Upper lobe of right lung (tissue), 1 donor: ENCODE measurements around the gene PRDM16. TPM values are rescaled to one million over a fixed set of nuclear protein-coding genes. Genes with fewer than 3 reads are reported as not detected.

ENCODE experiments used
- ATAC-seq: fragments of 200-7000 bp; cut with Tn5 transposase; one replicate; pipeline ENCODE4 v1.9.1; 2020; ENCODE audit warnings: mild to moderate bottlenecking, moderate library complexity
- DNase-seq: peaks from one replicate; pipeline ENCODE4 v3.0.0-alpha.2; 2020
- H3K27ac ChIP-seq: fragments of 200-600 bp; one replicate; pipeline ENCODE4 v1.8.0; 2022
- H3K27me3 ChIP-seq: fragments of 200-600 bp; one replicate; pipeline ENCODE4 v1.8.0; 2022; ENCODE audit warnings: mild to moderate bottlenecking
- H3K36me3 ChIP-seq: fragments of 200-600 bp; one replicate; pipeline ENCODE4 v1.8.0; 2022
- H3K4me1 ChIP-seq: fragments of 200-600 bp; one replicate; pipeline ENCODE4 v1.8.0; 2022
- H3K4me3 ChIP-seq: fragments of 200-600 bp; one replicate; pipeline ENCODE4 v1.8.0; 2022; ENCODE audit warnings: mild to moderate bottlenecking
- H3K9me3 ChIP-seq: fragments of 200-600 bp; one replicate; pipeline ENCODE4 v1.8.0; 2022
- CTCF ChIP-seq: fragments of 200-600 bp; IDR thresholded peaks from one replicate; pipeline ENCODE4 v1.8.0; 2022; ENCODE audit warnings: antibody characterized with exemption
- intact Hi-C: fragments of 100-400 bp; cut with DNase I; formaldehyde crosslinking; loops from one replicate; pipeline ENCODE4 v1.11.0; 2022
- total RNA-seq: library from RNA; stranded (reverse); fragmentation: NEBNext Ultra II Directional; extraction: Animal tissue kit (Norgen Biotek cat#: 25700); gene quantifications from one replicate; pipeline ENCODE4 v1.2.1, GENCODE V29; 2021
- donor health status: DM: no; HTN: yes; CAD: no; lungs with severe emphysema.

PRDM16 gene
- total RNA-seq, 1 donor from 2014 or later: 21.0 TPM

- no peaks in the 10 kb centered on the region for H3K9me3 ChIP-seq
- no peak overlapping the region for H3K4me3 ChIP-seq
- intact Hi-C loops: no loop called here
- H3K27ac ChIP-seq: peak overlapping the region; percentile 58
- H3K27me3 ChIP-seq: no peaks in the 10 kb centered on the region
- H3K36me3 ChIP-seq: no peaks in the 10 kb centered on the region
- H3K4me1 ChIP-seq: peaks cover 42% of the 10 kb centered on the region
- DNase-seq: peak; percentile 85
- TF ChIP-seq CTCF: no peak
- peak; percentile 73 for ATAC-seq
Measured at GRCh38 chr1:3174487-3175247, 105.7 kb downstream of the PRDM16 start.

GRCh38 chr1:3175486-3175885 lies 106.5 kb downstream of the PRDM16 start:
- DNase-seq (no peak), ATAC-seq (no peak)
- H3K36me3 ChIP-seq: no peaks in the 10 kb centered on the region
- H3K4me3 ChIP-seq: no peak overlapping the region
- H3K27ac ChIP-seq: peak overlapping the region; percentile 36
- H3K27me3 ChIP-seq: no peaks in the 10 kb centered on the region
- no peaks in the 10 kb centered on the region for H3K9me3 ChIP-seq
- intact Hi-C loops: no loop called here
- H3K4me1 ChIP-seq: peaks cover 33% of the 10 kb centered on the region
- TF ChIP-seq CTCF: no peak

- intact Hi-C loops: no loop called here
- H3K36me3 ChIP-seq: no peaks in the 10 kb centered on the region
- DNase-seq (no peak), ATAC-seq (no peak)
- H3K4me1 ChIP-seq: peaks cover 28% of the 10 kb centered on the region
- no peak for TF ChIP-seq CTCF
- H3K27me3 ChIP-seq: no peaks in the 10 kb centered on the region
- no peaks in the 10 kb centered on the region for H3K9me3 ChIP-seq
- no peak overlapping the region for H3K4me3 ChIP-seq
- no peak overlapping the region for H3K27ac ChIP-seq
Measured at GRCh38 chr1:3176028-3176427, 107.0 kb downstream of the PRDM16 start.

- H3K9me3 ChIP-seq: no peaks in the 10 kb centered on the region
- DNase-seq: no peak
- no peak overlapping the region for H3K4me3 ChIP-seq
- no peak for TF ChIP-seq CTCF
- H3K4me1 ChIP-seq: peaks cover 20% of the 10 kb centered on the region
- H3K27ac ChIP-seq: no peak overlapping the region
- intact Hi-C loops: no loop called here
- H3K36me3 ChIP-seq: no peaks in the 10 kb centered on the region
- no peaks in the 10 kb centered on the region for H3K27me3 ChIP-seq
- no peak for ATAC-seq
Measured at GRCh38 chr1:3176820-3177219, 107.8 kb downstream of the PRDM16 start.

GRCh38 chr1:3178279-3178678 lies 109.3 kb downstream of the PRDM16 start:
- Histone ChIP-seq H3K36me3 (no peaks in the 10 kb centered on the region), H3K4me1 (peaks cover 18% of the 10 kb centered on the region), H3K9me3 (no peaks in the 10 kb centered on the region), H3K27ac (no peak overlapping the region), H3K4me3 (no peak overlapping the region), H3K27me3 (no peaks in the 10 kb centered on the region)
- no peak for DNase-seq
- ATAC-seq: no peak
- TF ChIP-seq CTCF: no peak
- intact Hi-C loops: no loop called here
